ENCODE measurements around the gene ANKLE2. TPM values are rescaled to one million over a fixed set of nuclear protein-coding genes. Genes with fewer than 3 reads are reported as not detected.

The ANKLE2 gene
- total and polyA plus RNA-seq, 10 of the 15 experiments (the other 5 are each of a cell fraction or from before 2014, with no cell fraction given): 4.3 to 89.4 (median 53.0) TPM

DNA sequence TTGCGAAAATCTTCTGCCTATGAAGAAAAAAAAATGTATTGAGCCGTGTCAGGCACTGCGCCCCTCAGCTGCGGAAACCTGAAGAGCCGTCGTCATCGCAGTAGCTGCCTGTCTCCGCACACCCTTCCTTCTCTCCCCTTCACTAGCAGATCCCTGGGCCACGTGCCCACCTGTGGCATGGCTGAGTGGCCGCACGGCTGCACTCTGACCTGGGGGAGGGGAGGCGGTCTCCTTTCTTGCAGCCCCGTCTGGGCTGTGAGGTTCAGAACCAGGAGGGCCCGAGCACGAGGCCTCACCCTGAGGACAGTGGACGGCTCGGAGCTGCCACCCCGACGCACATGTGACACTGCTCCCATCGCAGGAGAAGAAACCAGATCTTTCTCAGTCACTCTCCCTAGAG lies 26.1 kb downstream of the ANKLE2 start:
- Histone ChIP-seq H3K4me1 (ENCODE audit: control insufficient read depth, insufficient read depth, low read length) (no peaks in the 10 kb centered on the region), H3K36me3 (ENCODE audit: control insufficient read depth in 2 of 2, insufficient read depth in 2 of 2, low read length in 1 of 2) (peaks cover 33 to 39% of the 10 kb centered on the region in 2 experiments), H4K20me1 (ENCODE audit: control insufficient read depth, insufficient read depth) (no peaks in the 10 kb centered on the region), H3K4me3 (no peak overlapping the region), H3K9me3 (replicated peaks; ENCODE audit: control insufficient read depth, insufficient read depth, low read length) (no peaks in the 10 kb centered on the region), H3K79me2 (ENCODE audit: control insufficient read depth, insufficient read depth, low read length) (no peaks in the 10 kb centered on the region), H2AFZ (ENCODE audit: control insufficient read depth, low read depth, low read length) (no peak overlapping the region), H3K27ac (ENCODE audit: control insufficient read depth, insufficient read depth) (no peak overlapping the region), H3K4me2 (ENCODE audit: control insufficient read depth, insufficient read depth) (no peak overlapping the region), H3K9ac (ENCODE audit: control insufficient read depth, insufficient read depth, low read length) (no peak overlapping the region), H3K27me3 (replicated peaks in 1 of 2; ENCODE audit: control insufficient read depth in 2 of 2, insufficient read depth in 2 of 2, low read length in 1 of 2) (no peaks in the 10 kb centered on the region)
- no peak for TF ChIP-seq NR2C2 (IDR thresholded peaks at IDR 0.05; ENCODE audit: borderline replicate concordance, control insufficient read depth, insufficient read length, low read depth)
- TF ChIP-seq NBN (IDR thresholded peaks at IDR 0.05): no peak
- TF ChIP-seq, protein P1, sequence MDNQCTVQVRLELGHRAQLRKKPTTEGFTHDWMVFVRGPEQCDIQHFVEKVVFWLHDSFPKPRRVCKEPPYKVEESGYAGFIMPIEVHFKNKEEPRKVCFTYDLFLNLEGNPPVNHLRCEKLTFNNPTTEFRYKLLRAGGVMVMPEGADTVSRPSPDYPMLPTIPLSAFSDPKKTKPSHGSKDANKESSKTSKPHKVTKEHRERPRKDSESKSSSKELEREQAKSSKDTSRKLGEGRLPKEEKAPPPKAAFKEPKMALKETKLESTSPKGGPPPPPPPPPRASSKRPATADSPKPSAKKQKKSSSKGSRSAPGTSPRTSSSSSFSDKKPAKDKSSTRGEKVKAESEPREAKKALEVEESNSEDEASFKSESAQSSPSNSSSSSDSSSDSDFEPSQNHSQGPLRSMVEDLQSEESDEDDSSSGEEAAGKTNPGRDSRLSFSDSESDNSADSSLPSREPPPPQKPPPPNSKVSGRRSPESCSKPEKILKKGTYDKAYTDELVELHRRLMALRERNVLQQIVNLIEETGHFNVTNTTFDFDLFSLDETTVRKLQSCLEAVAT (IDR thresholded peaks at IDR 0.05): no peak
- TF ChIP-seq RBBP5 (conservative IDR thresholded peaks at IDR 0.05): no peak
- TF ChIP-seq, protein P2, sequence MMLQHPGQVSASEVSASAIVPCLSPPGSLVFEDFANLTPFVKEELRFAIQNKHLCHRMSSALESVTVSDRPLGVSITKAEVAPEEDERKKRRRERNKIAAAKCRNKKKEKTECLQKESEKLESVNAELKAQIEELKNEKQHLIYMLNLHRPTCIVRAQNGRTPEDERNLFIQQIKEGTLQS (IDR thresholded peaks at IDR 0.05; ENCODE audit: borderline replicate concordance, extremely low read depth, low read depth, low read length): no peak
- no peak for TF ChIP-seq EZH2 (IDR thresholded peaks at IDR 0.05; ENCODE audit: borderline replicate concordance, control insufficient read depth, low read depth, low read length)
- no peak for TF ChIP-seq ASH2L (IDR thresholded peaks at IDR 0.05; ENCODE audit: borderline replicate concordance, low read depth)
- TF ChIP-seq NFIC (IDR thresholded peaks at IDR 0.05; ENCODE audit: low read depth, low read length): no peak
- no peak for TF ChIP-seq CREM (IDR thresholded peaks at IDR 0.05; ENCODE audit: low read depth)
- TF ChIP-seq NR2C1 (IDR thresholded peaks at IDR 0.05): no peak
- TF ChIP-seq STAT1 (conservative IDR thresholded peaks at IDR 0.05): no peak
- TF ChIP-seq SMAD5 (IDR thresholded peaks at IDR 0.05; ENCODE audit: low read depth): no peak
- TF ChIP-seq, protein P3, sequence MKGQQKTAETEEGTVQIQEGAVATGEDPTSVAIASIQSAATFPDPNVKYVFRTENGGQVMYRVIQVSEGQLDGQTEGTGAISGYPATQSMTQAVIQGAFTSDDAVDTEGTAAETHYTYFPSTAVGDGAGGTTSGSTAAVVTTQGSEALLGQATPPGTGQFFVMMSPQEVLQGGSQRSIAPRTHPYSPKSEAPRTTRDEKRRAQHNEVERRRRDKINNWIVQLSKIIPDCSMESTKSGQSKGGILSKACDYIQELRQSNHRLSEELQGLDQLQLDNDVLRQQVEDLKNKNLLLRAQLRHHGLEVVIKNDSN (IDR thresholded peaks at IDR 0.05; ENCODE audit: borderline replicate concordance, extremely low read length, insufficient read depth, low read depth, low read length): no peak
- TF ChIP-seq YBX1 (IDR thresholded peaks at IDR 0.05): no peak
- TF ChIP-seq, protein P4, sequence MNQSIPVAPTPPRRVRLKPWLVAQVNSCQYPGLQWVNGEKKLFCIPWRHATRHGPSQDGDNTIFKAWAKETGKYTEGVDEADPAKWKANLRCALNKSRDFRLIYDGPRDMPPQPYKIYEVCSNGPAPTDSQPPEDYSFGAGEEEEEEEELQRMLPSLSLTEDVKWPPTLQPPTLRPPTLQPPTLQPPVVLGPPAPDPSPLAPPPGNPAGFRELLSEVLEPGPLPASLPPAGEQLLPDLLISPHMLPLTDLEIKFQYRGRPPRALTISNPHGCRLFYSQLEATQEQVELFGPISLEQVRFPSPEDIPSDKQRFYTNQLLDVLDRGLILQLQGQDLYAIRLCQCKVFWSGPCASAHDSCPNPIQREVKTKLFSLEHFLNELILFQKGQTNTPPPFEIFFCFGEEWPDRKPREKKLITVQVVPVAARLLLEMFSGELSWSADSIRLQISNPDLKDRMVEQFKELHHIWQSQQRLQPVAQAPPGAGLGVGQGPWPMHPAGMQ (IDR thresholded peaks at IDR 0.05; ENCODE audit: borderline replicate concordance): no peak
- WGBS (ENCODE audit: insufficient coverage, insufficient replicate concordance, low lambda C conversion rate, missing lambda C conversion rate): 97% methylated on average over 16 of the region's 20 CpGs
- no peak for FAIRE-seq
- in situ Hi-C loops (cut with MboI): no loop called here
- ChIA-PET POLR2A (no interaction called here), RAD21 (ENCODE audit: unreplicated experiment) (no interaction called here), SMC1A (ENCODE audit: uncharacterized antibody, unreplicated experiment) (interaction anchor here (1.0 kb wide), 1 partner anchor 11 kb away, joined by 3 read pairs; no protein-coding TSS in a partner anchor), CTCF (no interaction called here)
- no peak for DNase-seq (ENCODE audit: low read depth, low spot score)
- intact Hi-C loops (cut with micrococcal nuclease; ENCODE audit: unreplicated experiment): no loop called here
- no peak for ATAC-seq
- BruUV-seq (replicated peaks): no TSS peak
